Temporal lobe (tissue), 2 donors: ENCODE results near the gene KRTAP12-2. TPM values are rescaled to one million over a fixed set of nuclear protein-coding genes. Genes with fewer than 3 reads are reported as not detected.

Experiments
- small RNA-seq: library from RNA; depleted of rRNA; stranded (forward); fragments of <200 nt; gene quantifications from one replicate; pipeline ENCODE3, GENCODE V24; 2014; ENCODE audit warnings: low replicate concordance
- total RNA-seq: library from RNA; depleted of rRNA; stranded (reverse); fragments of >200 nt; gene quantifications from one replicate; pipeline ENCODE4 v1.2.3, GENCODE V29; 2014

The KRTAP12-2 gene
- total RNA-seq, 1 donor from 2014 or later: not detected

Small RNAs within 50 kb of the gene (small RNA-seq; reads per million reads assigned to genes)
- gene KRTAP12-6P: not detected

Other genes starting within 250 kb of the KRTAP12-2 start
- gene LRRC3, start 211.4 kb downstream of the KRTAP12-2 start, total RNA-seq: 5.7 TPM
- not detected for gene KRTAP10-1, start 126.7 kb downstream of the KRTAP12-2 start, total RNA-seq
- gene KRTAP10-2, start 115.4 kb downstream of the KRTAP12-2 start, total RNA-seq: not detected
- not detected for gene KRTAP10-3, start 108.1 kb downstream of the KRTAP12-2 start, total RNA-seq
- gene KRTAP10-4, start 93.2 kb downstream of the KRTAP12-2 start, total RNA-seq: not detected
- gene KRTAP10-5, start 86.3 kb downstream of the KRTAP12-2 start, total RNA-seq: not detected
- not detected for gene KRTAP10-6, start 74.4 kb downstream of the KRTAP12-2 start, total RNA-seq
- gene KRTAP10-7, start 66.3 kb downstream of the KRTAP12-2 start, total RNA-seq: not detected
- gene KRTAP10-8, start 54.8 kb downstream of the KRTAP12-2 start, total RNA-seq: not detected
- gene KRTAP10-9, start 39.8 kb downstream of the KRTAP12-2 start, total RNA-seq: not detected
- gene KRTAP10-10, start 29.6 kb downstream of the KRTAP12-2 start, total RNA-seq: not detected
- not detected for gene KRTAP10-11, start 20.5 kb downstream of the KRTAP12-2 start, total RNA-seq
- gene KRTAP12-4, start 12.3 kb downstream of the KRTAP12-2 start, total RNA-seq: not detected
- not detected for gene KRTAP12-3, start 9.0 kb downstream of the KRTAP12-2 start, total RNA-seq
- not detected for gene KRTAP12-1, start 15.2 kb upstream of the KRTAP12-2 start, total RNA-seq
- not detected for gene KRTAP10-12, start 30.2 kb upstream of the KRTAP12-2 start, total RNA-seq
- gene TSPEAR, start 44.6 kb upstream of the KRTAP12-2 start, total RNA-seq: not detected
- 36.4 TPM for gene UBE2G2, start 134.9 kb upstream of the KRTAP12-2 start, total RNA-seq
- gene SUMO3, start 151.1 kb upstream of the KRTAP12-2 start, total RNA-seq: 55.6 TPM
- 63.2 TPM for gene PTTG1IP, start 206.8 kb upstream of the KRTAP12-2 start, total RNA-seq